Eye (tissue), 1 donor: ENCODE results near the gene KLRC4.
A peak's percentile ranks its signal among the peaks of the same experiment; 100 is the strongest.

Source experiments
- DNase-seq: peaks from one replicate; pipeline ENCODE4 v3.0.0-alpha.2; 2015

Gene KLRC4

GRCh38 chr12:10366875-10367274, 42.7 kb downstream of the KLRC4 start:
- peak; percentile 8 for DNase-seq

DNA sequence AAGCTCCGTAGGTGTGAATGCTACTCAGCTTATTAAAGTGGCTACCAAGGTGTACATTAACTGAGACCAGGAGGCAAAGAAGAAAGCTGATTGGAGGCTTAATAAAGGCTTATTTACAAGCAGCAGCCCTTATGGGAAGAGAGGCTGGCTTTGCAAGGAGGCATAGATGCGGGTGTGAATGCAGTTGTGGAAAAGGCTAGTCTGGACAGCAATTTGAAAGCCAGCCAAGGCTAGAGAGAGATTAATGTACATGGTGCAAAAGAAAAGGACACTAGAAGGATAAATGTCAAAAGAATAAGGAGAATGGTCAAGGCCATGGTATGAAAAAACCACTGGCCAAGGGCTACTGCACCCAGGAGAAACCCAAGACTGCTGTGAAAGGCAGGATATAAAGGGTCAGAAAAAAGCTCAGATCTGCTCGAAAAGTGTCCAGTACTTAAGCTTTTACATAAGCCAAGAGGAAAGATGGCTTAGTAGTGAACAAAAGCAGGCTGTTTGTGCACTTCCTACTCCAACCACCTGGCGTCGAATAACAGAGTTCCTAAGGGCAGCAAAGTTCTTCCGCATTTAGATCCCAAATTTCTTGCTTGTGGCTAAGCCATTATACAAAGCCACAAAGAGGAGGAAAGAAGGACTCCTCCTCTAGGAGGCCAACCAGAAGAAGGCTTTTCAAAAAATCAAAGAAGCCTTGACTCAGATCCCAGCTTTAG, 43.7 kb downstream of the KLRC4 start:
- peak; percentile 44 for DNase-seq

DNA sequence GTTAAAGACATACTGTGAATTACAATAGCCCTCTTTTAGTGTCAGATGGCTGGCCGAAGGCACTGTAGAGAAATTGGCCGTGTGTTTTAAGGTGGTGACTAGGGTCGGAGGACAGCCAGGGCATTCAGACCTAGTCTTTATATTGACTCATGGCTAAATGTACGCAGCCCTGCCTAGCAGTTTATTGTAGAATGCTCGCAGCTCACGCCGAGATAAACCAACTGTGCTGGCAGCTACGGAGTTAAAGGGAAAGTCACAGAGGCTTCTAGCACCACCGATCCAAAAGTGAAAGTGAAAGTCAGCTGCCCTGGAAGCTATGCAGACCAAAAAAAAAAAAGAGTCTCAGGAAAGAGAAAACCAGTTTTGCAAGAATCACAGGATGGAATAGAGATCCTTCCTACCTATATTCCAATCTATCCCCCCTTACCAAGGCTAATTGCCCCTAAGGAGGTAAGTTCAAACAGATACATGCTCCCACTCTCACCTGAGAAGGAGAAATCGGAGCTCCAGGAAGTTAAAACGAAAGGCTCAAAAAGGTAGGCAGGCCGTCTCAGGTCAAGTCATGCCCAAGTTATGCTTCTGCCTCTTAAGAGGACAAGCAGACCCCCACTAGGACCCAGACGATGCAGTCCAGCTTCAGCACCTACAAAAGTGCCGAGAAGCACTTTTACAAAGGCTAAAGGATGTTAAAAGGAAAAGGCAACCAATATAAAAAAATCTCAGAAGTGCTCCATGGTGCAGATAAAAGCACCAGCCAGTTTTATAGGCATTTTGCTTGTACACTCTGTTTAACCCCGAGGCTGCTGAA, 44.5 kb downstream of the KLRC4 start:
- DNase-seq, result peak; percentile 90

GRCh38 chr12:10363914-10364814, 45.4 kb downstream of the KLRC4 start:
- peak; percentile 84 for DNase-seq

GRCh38 chr12:10363658-10363913, 46.0 kb downstream of the KLRC4 start:
- no peak for DNase-seq

DNA sequence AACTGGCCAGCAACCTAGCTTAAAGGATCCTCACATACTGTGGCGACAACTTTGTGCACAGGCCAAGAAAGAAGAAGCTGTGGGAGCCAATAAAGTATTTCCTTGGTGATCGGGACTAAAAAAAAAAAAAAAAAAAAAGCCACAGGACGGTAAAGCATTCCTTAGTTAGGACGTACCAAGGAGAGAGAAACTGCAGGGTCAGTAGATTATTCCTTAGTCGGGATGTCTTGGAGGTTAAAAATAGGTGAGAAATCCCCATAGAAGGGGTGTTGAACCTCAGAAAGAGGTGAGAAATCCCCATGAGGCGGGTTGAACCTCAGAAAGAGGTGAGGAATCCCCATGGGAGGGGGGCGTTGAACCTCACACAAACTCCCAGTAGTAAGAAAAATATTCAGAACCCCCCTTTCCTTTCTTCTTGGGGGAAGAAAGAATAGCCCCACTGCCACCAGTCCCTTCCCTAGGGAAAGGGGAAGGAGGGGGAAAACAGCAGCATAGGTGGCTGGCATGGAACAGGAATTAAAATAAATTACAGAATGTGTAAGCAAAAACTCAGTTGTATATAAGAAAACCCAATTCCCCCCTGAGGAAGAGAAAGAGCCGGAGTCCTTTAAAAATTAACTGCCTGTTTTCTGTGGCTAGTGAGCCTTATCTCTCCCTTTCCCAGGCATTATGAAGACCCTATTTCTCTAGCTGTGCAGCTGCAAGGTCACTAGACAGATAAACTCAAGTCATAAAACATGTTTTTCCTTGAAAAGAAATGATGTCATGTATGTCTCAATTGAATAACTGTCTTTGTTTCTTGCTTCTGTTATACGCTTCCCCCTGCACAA, 46.5 kb downstream of the KLRC4 start:
- DNase-seq, result no peak

GRCh38 chr12:10362325-10362724, 47.2 kb downstream of the KLRC4 start:
- DNase-seq, result no peak

GRCh38 chr12:10361622-10362021, 47.9 kb downstream of the KLRC4 start:
- no peak for DNase-seq

DNA sequence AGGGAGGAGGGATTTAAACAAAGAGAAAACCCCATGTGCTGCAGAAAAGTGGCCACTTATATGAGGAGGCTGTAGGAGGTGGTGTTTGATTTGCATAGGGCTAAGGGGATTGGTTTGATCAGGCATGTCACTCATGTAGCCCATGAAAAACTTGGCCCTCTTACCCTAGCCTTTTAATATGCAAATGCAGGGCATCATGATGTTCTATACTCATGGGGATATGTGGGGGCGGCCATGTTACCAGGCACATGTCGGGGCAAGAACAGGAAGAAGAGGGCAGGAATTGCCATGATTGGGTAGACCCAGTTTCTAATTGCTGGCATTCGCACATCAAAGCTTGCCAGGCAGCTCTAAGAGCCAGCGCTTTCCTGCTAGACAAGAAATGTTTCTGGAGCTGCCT, 48.5 kb downstream of the KLRC4 start:
- no peak for DNase-seq

GRCh38 chr12:10358969-10359368, 50.6 kb downstream of the KLRC4 start:
- DNase-seq, result no peak

DNA sequence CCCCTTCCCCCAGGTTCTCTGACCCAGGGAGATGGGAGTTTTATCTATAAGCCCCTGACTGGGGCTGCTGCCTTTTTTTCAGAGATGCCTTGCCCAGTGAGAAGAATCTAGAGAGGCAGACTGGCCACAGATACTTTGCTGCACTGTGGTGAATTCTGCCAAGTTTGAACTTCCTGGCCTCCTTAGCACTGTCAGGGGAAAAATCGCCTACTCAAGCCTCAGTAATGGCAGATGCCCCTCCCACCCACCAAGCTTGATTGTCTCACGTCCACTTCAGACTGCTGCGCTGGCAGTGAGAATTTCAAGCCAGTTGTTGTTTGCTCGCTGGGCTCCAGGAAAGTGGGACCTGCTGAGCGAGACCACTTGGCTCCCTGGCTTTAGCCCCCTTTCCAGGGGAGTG, 51.4 kb downstream of the KLRC4 start:
- DNase-seq, result no peak
